ENCODE results near the gene DDX3X. TPM values are rescaled to one million over a fixed set of nuclear protein-coding genes. Genes with fewer than 3 reads are reported as not detected.

Gene DDX3X
- total RNA-seq, 2 experiments from 2014 or later, result 213 to 225 TPM

Other genes with a start within 250 kb of the DDX3X start
- 10 to 100 TPM; 56.9 to 65.7 TPM for gene USP9X, start 248.7 kb upstream of the DDX3X start, total RNA-seq
- gene NYX, start 113.2 kb downstream of the DDX3X start, total RNA-seq, result not detected

Data from activated naive CD8-positive, alpha-beta T cell treated with anti-CD3 and anti-CD28 coated beads, Interleukin-2, amount 10 ng/mL, durations not matched to agents 7 days and 5 days (primary cell).